ENCODE measurements around the gene KLF3.

GRCh38 chr4:38684271-38684670 lies 20.3 kb downstream of the KLF3 start:
- TF ChIP-seq SALL2 (tag by site-specific recombination; IDR thresholded peaks at IDR 0.05; ENCODE audit: borderline replicate concordance): no peak
- TF ChIP-seq ZNF76 (tag by site-specific recombination; IDR thresholded peaks at IDR 0.05; ENCODE audit: borderline replicate concordance, low read depth): no peak
- TF ChIP-seq, protein P1, sequence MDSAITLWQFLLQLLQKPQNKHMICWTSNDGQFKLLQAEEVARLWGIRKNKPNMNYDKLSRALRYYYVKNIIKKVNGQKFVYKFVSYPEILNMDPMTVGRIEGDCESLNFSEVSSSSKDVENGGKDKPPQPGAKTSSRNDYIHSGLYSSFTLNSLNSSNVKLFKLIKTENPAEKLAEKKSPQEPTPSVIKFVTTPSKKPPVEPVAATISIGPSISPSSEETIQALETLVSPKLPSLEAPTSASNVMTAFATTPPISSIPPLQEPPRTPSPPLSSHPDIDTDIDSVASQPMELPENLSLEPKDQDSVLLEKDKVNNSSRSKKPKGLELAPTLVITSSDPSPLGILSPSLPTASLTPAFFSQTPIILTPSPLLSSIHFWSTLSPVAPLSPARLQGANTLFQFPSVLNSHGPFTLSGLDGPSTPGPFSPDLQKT (IDR thresholded peaks at IDR 0.05; ENCODE audit: borderline replicate concordance, low read depth, low read length): no peak
- no peak for TF ChIP-seq MYNN (tag by site-specific recombination; IDR thresholded peaks at IDR 0.05; ENCODE audit: borderline replicate concordance)
- TF ChIP-seq, protein P2, sequence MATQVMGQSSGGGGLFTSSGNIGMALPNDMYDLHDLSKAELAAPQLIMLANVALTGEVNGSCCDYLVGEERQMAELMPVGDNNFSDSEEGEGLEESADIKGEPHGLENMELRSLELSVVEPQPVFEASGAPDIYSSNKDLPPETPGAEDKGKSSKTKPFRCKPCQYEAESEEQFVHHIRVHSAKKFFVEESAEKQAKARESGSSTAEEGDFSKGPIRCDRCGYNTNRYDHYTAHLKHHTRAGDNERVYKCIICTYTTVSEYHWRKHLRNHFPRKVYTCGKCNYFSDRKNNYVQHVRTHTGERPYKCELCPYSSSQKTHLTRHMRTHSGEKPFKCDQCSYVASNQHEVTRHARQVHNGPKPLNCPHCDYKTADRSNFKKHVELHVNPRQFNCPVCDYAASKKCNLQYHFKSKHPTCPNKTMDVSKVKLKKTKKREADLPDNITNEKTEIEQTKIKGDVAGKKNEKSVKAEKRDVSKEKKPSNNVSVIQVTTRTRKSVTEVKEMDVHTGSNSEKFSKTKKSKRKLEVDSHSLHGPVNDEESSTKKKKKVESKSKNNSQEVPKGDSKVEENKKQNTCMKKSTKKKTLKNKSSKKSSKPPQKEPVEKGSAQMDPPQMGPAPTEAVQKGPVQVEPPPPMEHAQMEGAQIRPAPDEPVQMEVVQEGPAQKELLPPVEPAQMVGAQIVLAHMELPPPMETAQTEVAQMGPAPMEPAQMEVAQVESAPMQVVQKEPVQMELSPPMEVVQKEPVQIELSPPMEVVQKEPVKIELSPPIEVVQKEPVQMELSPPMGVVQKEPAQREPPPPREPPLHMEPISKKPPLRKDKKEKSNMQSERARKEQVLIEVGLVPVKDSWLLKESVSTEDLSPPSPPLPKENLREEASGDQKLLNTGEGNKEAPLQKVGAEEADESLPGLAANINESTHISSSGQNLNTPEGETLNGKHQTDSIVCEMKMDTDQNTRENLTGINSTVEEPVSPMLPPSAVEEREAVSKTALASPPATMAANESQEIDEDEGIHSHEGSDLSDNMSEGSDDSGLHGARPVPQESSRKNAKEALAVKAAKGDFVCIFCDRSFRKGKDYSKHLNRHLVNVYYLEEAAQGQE (tag by site-specific recombination; IDR thresholded peaks at IDR 0.05): no peak
- TF ChIP-seq ZNF664 (tag by site-specific recombination; IDR thresholded peaks at IDR 0.05): peak; percentile 58; the same call in 1 of the 2 replicates
- TF ChIP-seq KLF16 (tag by site-specific recombination; IDR thresholded peaks at IDR 0.05): no peak
- TF ChIP-seq OVOL3 (tag by site-specific recombination; IDR thresholded peaks at IDR 0.05): no peak
- TF ChIP-seq ZNF239 (tag by site-specific recombination; IDR thresholded peaks at IDR 0.05): no peak
- TF ChIP-seq CTCF (tag by site-specific recombination; IDR thresholded peaks at IDR 0.05): no peak
- TF ChIP-seq ZNF121 (tag by site-specific recombination; IDR thresholded peaks at IDR 0.05): no peak
- no peak for TF ChIP-seq YY1 (tag by site-specific recombination; IDR thresholded peaks at IDR 0.05)
- no peak for TF ChIP-seq ZNF416 (tag by site-specific recombination; IDR thresholded peaks at IDR 0.05)
- TF ChIP-seq ZNF335 (tag by site-specific recombination; conservative IDR thresholded peaks at IDR 0.05): no peak
